Breast epithelium (tissue), 4 donors: ENCODE measurements around the gene ZNF566. TPM values are rescaled to one million over a fixed set of nuclear protein-coding genes. Genes with fewer than 3 reads are reported as not detected.
A peak's percentile ranks its signal among the peaks of the same experiment; 100 is the strongest.

Source experiments
- DNase-seq, 2 donors: peaks; one replicate each; pipeline ENCODE4 v3.0.0-alpha.2; 2019; ENCODE audit warnings: low spot score in 2 of 2
- H3K27ac ChIP-seq, 2 donors: fragments of 200-600 bp; sonication (generic) in 1 of 2; one replicate each; pipeline ENCODE4 v1.5.1; 2016 to 2019; ENCODE audit warnings: mild to moderate bottlenecking in 1 of 2
- H3K27me3 ChIP-seq, 2 donors: fragments of 200-600 bp; sonication (generic) in 1 of 2; one replicate each; pipeline versions ENCODE4 v1.5.1 to v1.6.0; 2017 to 2019; ENCODE audit warnings: control low read depth in 1 of 2, mild to moderate bottlenecking in 1 of 2
- H3K36me3 ChIP-seq: fragments of 200-600 bp; one replicate; pipeline ENCODE4 v1.5.1; 2019
- H3K4me1 ChIP-seq, 2 donors: fragments of 200-600 bp; sonication (generic); one replicate each; pipeline ENCODE4 v1.5.1; 2016 to 2019; ENCODE audit warnings: control low read depth in 1 of 2
- H3K4me3 ChIP-seq, 3 donors: fragments of 200-600 bp; sonication (generic); 1 replicate in 2 of 3; 2 replicates in 1 of 3; pipeline ENCODE4 v1.5.1; 2016 to 2019; ENCODE audit warnings: mild to moderate bottlenecking in 3 of 3, moderate library complexity in 2 of 3
- H3K9me3 ChIP-seq, 2 donors: fragments of 200-600 bp; sonication (generic) in 1 of 2; one replicate each; pipeline ENCODE4 v1.5.1; 2016 to 2019; ENCODE audit warnings: control low read depth in 1 of 2
- POLR2A ChIP-seq: fragments of 450-650 bp; IDR thresholded peaks from one replicate; pipeline ENCODE4 v1.6.1; 2016; ENCODE audit warnings: antibody characterized with exemption, mild to moderate bottlenecking, moderate library complexity
- POLR2AphosphoS5 ChIP-seq, 3 donors: sonication (generic); formaldehyde crosslinking; IDR thresholded peaks; one replicate each; pipeline ENCODE4 v1.6.1; 2017; ENCODE audit warnings: antibody characterized with exemption in 3 of 3
- intact Hi-C: fragments of 100-400 bp; cut with DNase I; formaldehyde crosslinking; loops from one replicate; pipeline ENCODE4 v1.15.1; 2023; ENCODE audit warnings: low total_unique reads
- total RNA-seq, 3 donors: library from RNA; depleted of rRNA; stranded (reverse); fragments of >200 nt; gene quantifications; one replicate each; pipeline ENCODE4 v1.1.0, GENCODE V29; 2016
- TF ChIP-seq, protein P1 (sequence below), 3 donors: fragments of 450-650 bp; IDR thresholded peaks; one replicate each; pipeline ENCODE4 v1.5.1; 2016 to 2017; ENCODE audit warnings: antibody characterized with exemption in 3 of 3, mild to moderate bottlenecking in 3 of 3, moderate library complexity in 3 of 3

Gene ZNF566
- total RNA-seq, 3 donors from 2014 or later = 10.2 to 14.7 (median 11.4) TPM

DNA sequence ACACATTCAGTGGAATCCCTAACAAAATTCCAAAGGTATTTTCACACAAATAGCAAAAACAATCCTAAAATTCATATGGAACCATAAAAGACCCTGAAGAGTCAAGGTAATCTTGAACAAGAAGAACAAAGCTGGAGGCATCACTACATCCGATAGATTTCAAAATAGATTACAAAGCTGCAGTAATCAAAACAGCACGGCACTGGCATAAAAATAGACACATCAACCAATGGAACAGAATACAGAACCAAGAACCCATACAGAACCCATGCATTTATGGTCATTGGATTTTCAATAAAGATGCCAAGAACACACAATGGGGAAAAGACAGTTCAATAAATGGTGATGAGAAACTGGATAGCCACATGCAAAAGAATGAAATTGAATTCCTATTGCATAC is 32.5 kb downstream of the ZNF566 start:
- Histone ChIP-seq H3K4me1 (no peaks in the 10 kb centered on the region), H3K4me3 (no peak overlapping the region), H3K27ac (no peak overlapping the region), H3K27me3 (no peaks in the 10 kb centered on the region), H3K36me3 (peaks cover 2% of the 10 kb centered on the region), H3K9me3 (peaks cover 54 to 76% of the 10 kb centered on the region in 2 donors)
- DNase-seq = no peak
- intact Hi-C loops = no loop called here
- TF ChIP-seq POLR2AphosphoS5 (IDR thresholded peaks at IDR 0.05) (no peak), POLR2A (no peak)
- TF ChIP-seq, protein P1, sequence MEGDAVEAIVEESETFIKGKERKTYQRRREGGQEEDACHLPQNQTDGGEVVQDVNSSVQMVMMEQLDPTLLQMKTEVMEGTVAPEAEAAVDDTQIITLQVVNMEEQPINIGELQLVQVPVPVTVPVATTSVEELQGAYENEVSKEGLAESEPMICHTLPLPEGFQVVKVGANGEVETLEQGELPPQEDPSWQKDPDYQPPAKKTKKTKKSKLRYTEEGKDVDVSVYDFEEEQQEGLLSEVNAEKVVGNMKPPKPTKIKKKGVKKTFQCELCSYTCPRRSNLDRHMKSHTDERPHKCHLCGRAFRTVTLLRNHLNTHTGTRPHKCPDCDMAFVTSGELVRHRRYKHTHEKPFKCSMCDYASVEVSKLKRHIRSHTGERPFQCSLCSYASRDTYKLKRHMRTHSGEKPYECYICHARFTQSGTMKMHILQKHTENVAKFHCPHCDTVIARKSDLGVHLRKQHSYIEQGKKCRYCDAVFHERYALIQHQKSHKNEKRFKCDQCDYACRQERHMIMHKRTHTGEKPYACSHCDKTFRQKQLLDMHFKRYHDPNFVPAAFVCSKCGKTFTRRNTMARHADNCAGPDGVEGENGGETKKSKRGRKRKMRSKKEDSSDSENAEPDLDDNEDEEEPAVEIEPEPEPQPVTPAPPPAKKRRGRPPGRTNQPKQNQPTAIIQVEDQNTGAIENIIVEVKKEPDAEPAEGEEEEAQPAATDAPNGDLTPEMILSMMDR (IDR thresholded peaks at IDR 0.05) = no peak

DNA sequence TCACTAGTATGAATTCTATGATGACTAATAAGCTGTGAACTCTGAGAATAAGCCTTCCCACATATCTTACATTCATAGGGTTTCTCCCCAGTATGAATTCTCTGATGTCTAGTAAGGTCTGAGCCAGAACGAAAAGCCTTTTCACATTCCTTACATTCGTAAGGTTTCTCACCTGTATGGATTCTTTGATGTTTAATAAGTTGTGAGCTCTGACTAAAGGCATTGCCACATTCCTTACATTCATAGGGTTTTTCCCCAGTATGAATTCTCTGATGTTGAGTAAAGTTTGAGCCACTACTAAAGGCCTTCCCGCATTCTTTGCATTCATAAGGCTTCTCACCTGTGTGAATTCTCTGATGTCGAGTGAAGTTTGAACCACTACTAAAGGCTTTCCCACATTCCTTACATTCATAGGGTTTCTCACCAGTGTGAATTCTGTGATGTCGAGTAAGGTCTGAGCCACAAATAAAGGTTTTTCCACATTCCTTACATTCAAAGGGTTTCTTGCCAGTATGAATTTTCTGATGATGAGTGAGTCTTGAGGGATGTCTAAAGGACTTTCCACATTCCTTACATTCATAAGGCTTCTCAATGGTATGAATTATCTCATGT is 40.2 kb downstream of the ZNF566 start:
- TF ChIP-seq, protein P1 (IDR thresholded peaks at IDR 0.05) = no peak
- TF ChIP-seq POLR2A = no peak
- intact Hi-C loops = no loop called here
- H3K4me1 ChIP-seq = no peaks in the 10 kb centered on the region
- no peak overlapping the region for H3K27ac ChIP-seq
- H3K4me3 ChIP-seq = peak overlapping the region in 1 of 3 donors; percentile 29
- peaks cover 82 to 100% of the 10 kb centered on the region in 2 donors for H3K9me3 ChIP-seq
- no peaks in the 10 kb centered on the region for H3K27me3 ChIP-seq
- DNase-seq = no peak
- H3K36me3 ChIP-seq = peaks cover 23% of the 10 kb centered on the region

DNA sequence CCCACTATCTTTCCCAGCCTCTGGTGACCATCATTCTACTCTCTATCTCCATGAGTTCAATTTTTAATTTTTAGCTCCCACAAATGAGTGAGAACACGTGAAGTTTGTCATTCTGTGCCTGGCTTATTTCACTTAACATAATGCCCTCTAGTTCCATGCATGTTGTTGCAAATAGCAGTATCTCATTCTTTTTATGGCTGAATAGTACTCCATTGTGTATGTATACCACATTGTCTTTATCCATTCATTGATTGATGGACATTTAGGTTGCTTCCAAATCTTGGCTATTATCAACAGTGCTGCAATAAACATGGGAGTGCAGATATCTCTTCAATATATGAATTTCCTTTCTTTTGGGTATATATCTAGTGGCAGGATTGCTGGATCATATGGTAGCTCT is 48.0 kb downstream of the ZNF566 start:
- Histone ChIP-seq H3K27me3 (no peaks in the 10 kb centered on the region), H3K9me3 (peaks cover 72 to 84% of the 10 kb centered on the region in 2 donors)

DNA sequence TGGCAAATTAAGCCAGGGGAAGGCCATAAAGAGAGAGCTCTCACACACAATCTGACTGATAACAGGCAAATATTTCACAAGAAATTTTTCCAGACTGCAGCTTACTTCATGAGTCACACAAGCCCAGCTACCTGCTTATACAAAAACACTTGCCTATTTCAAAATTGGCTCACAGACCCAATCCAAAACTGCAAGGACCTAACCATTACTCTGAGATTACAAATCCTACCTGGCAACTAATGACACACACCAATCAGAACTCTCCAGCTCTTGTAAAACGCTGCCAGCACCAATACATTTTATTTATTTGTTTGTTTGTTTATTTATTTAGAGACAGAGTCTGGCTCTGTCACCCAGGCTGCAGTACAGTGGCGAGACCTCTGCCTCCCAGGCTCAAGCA is 52.8 kb downstream of the ZNF566 start:
- DNase-seq = no peak
- intact Hi-C loops = no loop called here
- no peaks in the 10 kb centered on the region for H3K27me3 ChIP-seq
- peaks cover 33 to 41% of the 10 kb centered on the region in 2 donors for H3K9me3 ChIP-seq
- TF ChIP-seq, protein P1 (IDR thresholded peaks at IDR 0.05) = no peak
- TF ChIP-seq POLR2AphosphoS5 (IDR thresholded peaks at IDR 0.05) (no peak), POLR2A (no peak)
- no peaks in the 10 kb centered on the region for H3K36me3 ChIP-seq
- H3K27ac ChIP-seq = no peak overlapping the region
- H3K4me3 ChIP-seq = no peak overlapping the region
- H3K4me1 ChIP-seq = no peaks in the 10 kb centered on the region

More for the DNA sequence above, 48.0 kb downstream of the ZNF566 start:
- intact Hi-C loops = no loop called here
- DNase-seq = no peak
- no peak for TF ChIP-seq POLR2A
- TF ChIP-seq, protein P1 (IDR thresholded peaks at IDR 0.05) = no peak
- no peak for TF ChIP-seq POLR2AphosphoS5 (IDR thresholded peaks at IDR 0.05)
- Histone ChIP-seq H3K36me3 (no peaks in the 10 kb centered on the region), H3K4me1 (no peaks in the 10 kb centered on the region), H3K27ac (no peak overlapping the region), H3K4me3 (no peak overlapping the region)

DNA sequence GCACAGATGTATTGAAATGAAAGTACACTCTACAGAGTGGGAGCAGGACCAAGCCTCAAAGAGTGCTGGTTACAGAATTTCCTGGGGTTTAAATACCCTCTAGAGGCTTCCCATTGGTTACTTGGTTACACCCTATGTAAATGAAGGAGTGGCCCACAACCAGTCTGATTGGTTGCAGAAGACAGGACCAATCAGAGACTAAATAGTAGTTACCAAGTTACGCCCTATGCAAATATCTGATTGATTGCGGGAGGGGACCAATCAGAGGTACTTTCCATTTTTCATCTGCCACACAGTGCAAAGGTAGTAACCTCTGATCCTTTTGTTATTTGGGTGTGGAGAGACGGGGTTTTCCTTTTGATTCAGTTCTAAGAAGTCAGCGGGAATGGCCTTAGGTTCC is 65.4 kb downstream of the ZNF566 start:
- no peak for DNase-seq
- Histone ChIP-seq H3K4me3 (no peak overlapping the region), H3K27me3 (no peaks in the 10 kb centered on the region), H3K4me1 (no peaks in the 10 kb centered on the region), H3K27ac (no peak overlapping the region), H3K9me3 (peaks cover 0 to 3% of the 10 kb centered on the region in 2 donors), H3K36me3 (no peaks in the 10 kb centered on the region)
- TF ChIP-seq POLR2A (no peak), POLR2AphosphoS5 (IDR thresholded peaks at IDR 0.05) (no peak)
- intact Hi-C loops = no loop called here
